HepG2 (cell line): ENCODE results near the gene SPTBN4. TPM values are rescaled to one million over a fixed set of nuclear protein-coding genes. Genes with fewer than 3 reads are reported as not detected.

Source experiments
- ATAC-seq: fragments of 200-7000 bp; cut with Tn5 transposase; 3 replicates; pipeline ENCODE4 v1.9.1; 2020; ENCODE audit warnings: mild to moderate bottlenecking, moderate library complexity
- BruUV-seq: library from RNA; stranded (reverse); fragments of 400-500 nt; replicated peaks from 2 replicates; lab custom pipeline; 2021; lab: Mats Ljungman, UMichigan
- CTCF ChIA-PET: fragments of 300-600 bp; formaldehyde crosslinking; extraction: SDS; loops from one replicate; lab custom pipeline; 2021; ENCODE audit warnings: low total read pairs, inconsistent platforms, low intra/inter-chr PET ratio; lab: Yijun Ruan, JAX
- POLR2A ChIA-PET: fragments of 350-600 bp; sonication (Branson Sonifier 250); formaldehyde crosslinking; loops from one replicate; lab custom pipeline; 2020; ENCODE audit warnings: antibody characterized with exemption, inconsistent platforms; lab: Yijun Ruan, JAX
- DNase-seq: peaks from one replicate; pipeline ENCODE4 v3.0.0-alpha.2; 2015; ENCODE audit warnings: low spot score
- FAIRE-seq: peaks from 3 replicates; lab custom pipeline; 2011; peaks lifted over from hg19 to GRCh38; lab: Jason Lieb, UNC
- H2AFZ ChIP-seq: one replicate; pipeline ENCODE4 v1.6.1; 2011; ENCODE audit warnings: low read length, inconsistent platforms
- H3K27ac ChIP-seq: fragments of 300-600 bp; 3 replicates; pipeline ENCODE4 v1.8.0; 2011; ENCODE audit warnings: mixed run types, mild to moderate bottlenecking, mixed read lengths, low read length, inconsistent platforms; ENCODE audit not compliant: insufficient read depth; ENCODE audit errors: extremely low read length
- H3K27me3 ChIP-seq, 2 experiments: fragments of 200-600 bp in 1 of 2; 2 replicates in 1 of 2; 3 replicates in 1 of 2; pipeline versions ENCODE4 v1.6.0 to v1.8.0; 2011; ENCODE audit warnings: low read length in 2 of 2, mild to moderate bottlenecking in 2 of 2, moderate library complexity in 2 of 2, inconsistent platforms in 1 of 2; ENCODE audit not compliant: insufficient read depth in 2 of 2, control insufficient read depth in 1 of 2
- H3K36me3 ChIP-seq, 2 experiments: fragments of 200-600 bp in 1 of 2; replicated peaks in 1 of 2; 2 replicates in 1 of 2; 3 replicates in 1 of 2; pipeline versions ENCODE4 v1.5.1 to v1.8.0; 2011; ENCODE audit warnings: low read length in 2 of 2, inconsistent platforms in 1 of 2; ENCODE audit not compliant: insufficient read depth in 2 of 2, control insufficient read depth in 1 of 2
- H3K4me1 ChIP-seq: 2 replicates; pipeline ENCODE4 v1.5.1; 2012; ENCODE audit warnings: low read length, inconsistent platforms; ENCODE audit not compliant: insufficient read depth
- H3K4me2 ChIP-seq: 2 replicates; pipeline ENCODE4 v1.6.0; 2011; ENCODE audit warnings: low read depth, low read length, inconsistent platforms
- H3K4me3 ChIP-seq, 3 experiments: fragments of 200-600 bp in 1 of 3; sonication (generic), shearing (Covaris generic) in 1 of 3; replicated peaks in 1 of 3; 2 replicates each; pipeline ENCODE4 v1.5.1; 2011 to 2016; ENCODE audit warnings: low read length in 3 of 3, inconsistent platforms in 2 of 3, low read depth in 2 of 3, mild to moderate bottlenecking in 2 of 3, control low read depth in 1 of 3, mixed read lengths in 1 of 3; ENCODE audit not compliant: insufficient read depth in 1 of 3
- H3K79me2 ChIP-seq: one replicate; pipeline ENCODE4 v1.6.1; 2011; ENCODE audit warnings: low read length, inconsistent platforms; ENCODE audit not compliant: insufficient read depth
- H3K9ac ChIP-seq: 2 replicates; pipeline ENCODE4 v1.6.0; 2011; ENCODE audit warnings: mild to moderate bottlenecking, low read depth, low read length, inconsistent platforms; ENCODE audit not compliant: insufficient read depth
- H3K9me3 ChIP-seq: 2 replicates; pipeline ENCODE4 v1.5.1; 2012; ENCODE audit warnings: mild to moderate bottlenecking, low read length
- H4K20me1 ChIP-seq: 2 replicates; pipeline ENCODE4 v1.6.0; 2011; ENCODE audit warnings: inconsistent platforms, mild to moderate bottlenecking, low read length, moderate library complexity; ENCODE audit not compliant: insufficient read depth
- BCL6 ChIP-seq: IDR thresholded peaks from 2 replicates; pipeline ENCODE4 v1.6.1; 2016; ENCODE audit warnings: missing genetic modification reagents, missing compliant biosample characterization
- BORCS8-MEF2B ChIP-seq: sonication (generic); formaldehyde crosslinking; IDR thresholded peaks from 2 replicates; pipeline ENCODE4 v1.8.0; 2022; ENCODE audit warnings: mild to moderate bottlenecking, missing genetic modification reagents
- CENPX ChIP-seq: sonication (generic); formaldehyde crosslinking; IDR thresholded peaks from 2 replicates; pipeline ENCODE4 v1.9.0; 2021; ENCODE audit warnings: mild to moderate bottlenecking, missing genetic modification reagents, moderate library complexity
- EP300 ChIP-seq, 3 experiments: sonication (generic) in 1 of 3; formaldehyde crosslinking in 1 of 3; IDR thresholded peaks; 2 replicates each; pipeline versions ENCODE4 v1.5.1 to v1.6.1; 2011 to 2020; ENCODE audit warnings: low read depth in 2 of 3, low read length in 2 of 3, borderline replicate concordance in 1 of 3, improper control_type of control experiment in 1 of 3, mild to moderate bottlenecking in 1 of 3, missing genetic modification reagents in 1 of 3, moderate library complexity in 1 of 3
- MIER3 ChIP-seq: IDR thresholded peaks from 2 replicates; pipeline ENCODE4 v1.6.1; 2016; ENCODE audit warnings: missing compliant biosample characterization, borderline replicate concordance
- MXI1 ChIP-seq: IDR thresholded peaks from 3 replicates; pipeline ENCODE4 v1.6.1; 2012; ENCODE audit warnings: low read depth, low read length, inconsistent platforms, borderline replicate concordance
- NCOA2 ChIP-seq: sonication (generic); formaldehyde crosslinking; IDR thresholded peaks from 2 replicates; pipeline ENCODE4 v1.8.0; 2022; ENCODE audit warnings: inconsistent platforms
- POLR2A ChIP-seq, 2 experiments: IDR thresholded peaks; 2 replicates each; pipeline ENCODE4 v1.6.1; 2011; ENCODE audit warnings: low read depth in 2 of 2, low read length in 2 of 2, mild to moderate bottlenecking in 1 of 2, moderate library complexity in 1 of 2; ENCODE audit not compliant: insufficient read depth in 1 of 2
- SIN3A ChIP-seq: IDR thresholded peaks from 2 replicates; pipeline ENCODE4 v1.6.1; 2011; ENCODE audit warnings: low read depth, mild to moderate bottlenecking, control low read depth, low read length, borderline replicate concordance
- SKI ChIP-seq: fragments of 450-650 bp; IDR thresholded peaks from one replicate; pipeline ENCODE4 v1.6.1; 2018; ENCODE audit warnings: mild to moderate bottlenecking; ENCODE audit not compliant: partially characterized antibody
- SMC3 ChIP-seq: IDR thresholded peaks from 2 replicates; pipeline ENCODE4 v1.6.1; 2011; ENCODE audit warnings: low read length, improper control_type of control experiment
- ZBTB33 ChIP-seq: sonication (generic); formaldehyde crosslinking; IDR thresholded peaks from 2 replicates; pipeline ENCODE4 v1.4.0; 2020; ENCODE audit warnings: missing genetic modification reagents
- ZNF460 ChIP-seq: sonication (generic); formaldehyde crosslinking; IDR thresholded peaks from 2 replicates; pipeline ENCODE4 v1.5.1; 2020; ENCODE audit warnings: missing genetic modification reagents, mild to moderate bottlenecking, borderline replicate concordance
- ZNF609 ChIP-seq: sonication (generic); formaldehyde crosslinking; IDR thresholded peaks from 2 replicates; pipeline ENCODE4 v1.4.0; 2020; ENCODE audit warnings: mild to moderate bottlenecking, missing genetic modification reagents, borderline replicate concordance
- ZNF839 ChIP-seq: sonication (generic); formaldehyde crosslinking; IDR thresholded peaks from 2 replicates; pipeline ENCODE4 v1.4.0; 2020; ENCODE audit warnings: missing genetic modification reagents, mild to moderate bottlenecking, borderline replicate concordance
- WGBS: methylation state at CpG from one replicate; pipeline ENCODE4 v1.1.6; 2017; ENCODE audit warnings: low lambda C conversion rate; 5-methylcytosine and 5-hydroxymethylcytosine counted together
- in situ Hi-C: cut with HindIII; loops from 2 replicates; pipeline ENCODE4 v1.10.0; 2017; ENCODE audit warnings: low pct_unique_long_range_greater_than_20kb; ENCODE audit not compliant: extremely low pct_ligation_motif_present
- intact Hi-C: fragments of 100-400 bp; cut with micrococcal nuclease; formaldehyde crosslinking; loops from one replicate; pipeline ENCODE4 v1.10.0; 2022; ENCODE audit not compliant: unreplicated experiment
- polyA plus RNA-seq, 8 experiments: library from polyadenylated mRNA; depleted of rRNA in 3 of 8; stranded (reverse) in 7 of 8; unstranded in 1 of 8; fragments of >200 nt; fragmentation: Illumina TruSeq in 4 of 8; extraction: Trizol in 4 of 8; gene quantifications; 2 replicates each; pipeline versions ENCODE4 v1.2.1 to v1.2.3, GENCODE V29; 2011 to 2016; ENCODE audit warnings: low read depth in 4 of 8, missing spikeins in 1 of 8, mixed read lengths in 1 of 8; ENCODE audit not compliant: insufficient read depth in 1 of 8
- total RNA-seq, 5 experiments: library from RNA; depleted of rRNA; stranded (reverse); fragments of >200 nt; fragmentation: Illumina TruSeq; extraction: Trizol; gene quantifications; 2 replicates each; pipeline ENCODE4 v1.2.3, GENCODE V29; 2016; ENCODE audit warnings: low read depth in 1 of 5

The SPTBN4 gene
- total and polyA plus RNA-seq, 2 of the 13 experiments (the other 11 are each of a cell fraction or from before 2014, with no cell fraction given) = 0.11 TPM

DNA sequence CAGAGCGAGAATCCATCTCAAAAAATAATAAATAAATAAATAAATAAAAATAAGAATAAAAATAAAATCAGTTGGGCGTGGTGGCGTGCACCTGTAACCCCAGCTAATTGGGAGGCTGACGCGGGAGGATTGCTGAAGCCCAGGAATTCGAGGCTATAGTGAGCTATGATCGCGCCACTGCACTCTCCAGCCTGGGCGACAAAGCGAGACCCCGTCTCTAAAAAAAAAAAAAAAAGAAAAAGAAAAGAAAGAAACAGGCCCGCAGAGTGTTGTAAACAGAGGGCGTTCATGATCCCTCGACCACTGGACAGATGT, 46.4 kb upstream of the SPTBN4 start:
- WGBS = 42% methylated on average over 14 of the region's 14 CpGs
- peak overlapping the region; percentile 79 for H3K4me2 ChIP-seq

More for the DNA sequence above, 46.4 kb upstream of the SPTBN4 start:
- FAIRE-seq = no peak
- Histone ChIP-seq H3K79me2 (peaks cover 10% of the 10 kb centered on the region), H3K27me3 (no peaks in the 10 kb centered on the region; a peak in 1 of 5 replicates), H3K9ac (no peak overlapping the region), H4K20me1 (no peaks in the 10 kb centered on the region), H3K4me1 (peaks cover 57% of the 10 kb centered on the region), H3K27ac (peak overlapping the region; percentile 88), H3K36me3 (peaks cover 0 to 2% of the 10 kb centered on the region in 2 experiments; a peak in 1 of 5 replicates), H3K9me3 (no peaks in the 10 kb centered on the region), H3K4me3 (peak overlapping the region; percentile 67 to 79 (median 68); a peak in 5 of 6 replicates), H2AFZ (no peak overlapping the region)
- CTCF ChIA-PET = interaction anchor here (1.0 to 1.2 kb wide), 3 partner anchors 24 to 46 kb away, joined by 3 to 5 read pairs (median 3); partner anchors contain the start of gene SERTAD3
- intact Hi-C loops = loop anchor here (2.0 to 10.0 kb wide), 2 partner anchors 24 to 76 kb away; partner anchors contain the start of genes C19orf47, PLD3 and SERTAD3
- DNase-seq = no peak
- POLR2A ChIA-PET = interaction anchor here (0.8 to 2.2 kb wide), 11 partner anchors 9 to 72 kb away, joined by 3 to 50 read pairs (median 10); partner anchors contain the start of genes BLVRB, C19orf47, PLD3 and SERTAD3
- in situ Hi-C loops = no loop called here
- no TSS peak for BruUV-seq
- no peak for ATAC-seq
- TF ChIP-seq NCOA2 (CRISPR knock-in tag) (no peak), BCL6 (CRISPR knock-in tag) (no peak), CENPX (CRISPR knock-in tag) (no peak), MXI1 (no peak), EP300 (IDR thresholded peaks at IDR 0.05; ENCODE audit: low read depth in 2 of 2, low read length in 2 of 2) (no peak), EP300 (CRISPR knock-in tag; IDR thresholded peaks at IDR 0.05; ENCODE audit: borderline replicate concordance) (no peak), POLR2A (IDR thresholded peaks at IDR 0.05; ENCODE audit: insufficient read depth in 1 of 2, low read depth in 2 of 2, low read length in 2 of 2) (no peak), SIN3A (0 out of 2 replicates have a peak, but pooled peaks have one; percentile 22), MIER3 (CRISPR knock-in tag) (0 out of 2 replicates have a peak, but pooled peaks have one; percentile 0), SKI (no peak), ZNF460 (CRISPR knock-in tag) (peak; percentile 53; the same call in 1 of the 2 replicates), BORCS8-MEF2B (no peak), ZNF609 (peak; percentile 6; the same call in 1 of the 2 replicates), ZNF839 (CRISPR knock-in tag) (no peak), ZBTB33 (no peak), SMC3 (no peak)
